Endothelial cell of umbilical vein (primary cell): ENCODE results near the gene METTL8. TPM values are rescaled to one million over a fixed set of nuclear protein-coding genes. Genes with fewer than 3 reads are reported as not detected.

Source experiments
- BruUV-seq: library from RNA; stranded (reverse); fragments of 400-500 nt; replicated peaks from 2 replicates; lab custom pipeline; 2021; lab: Mats Ljungman, UMichigan
- CTCF ChIA-PET: fragments of 300-600, 350-600 bp; sonication (Branson Sonifier 250); formaldehyde crosslinking; loops from one replicate; lab custom pipeline; 2021; ENCODE audit warnings: antibody characterized with exemption, inconsistent platforms; lab: Charles Lee
- POLR2A ChIA-PET: fragments of 300-600, 350-600 bp; sonication (Branson Sonifier 250); formaldehyde crosslinking; loops from one replicate; lab custom pipeline; 2021; ENCODE audit warnings: antibody characterized with exemption, inconsistent platforms; lab: Charles Lee
- DNase-seq: peaks from one replicate; pipeline ENCODE4 v3.0.0-alpha.2; 2011; ENCODE audit warnings: low read depth, low spot score
- FAIRE-seq: peaks from 2 replicates; lab custom pipeline; 2011; peaks lifted over from hg19 to GRCh38; lab: Jason Lieb, UNC
- H2AFZ ChIP-seq: 2 replicates; pipeline ENCODE4 v1.6.0; 2012; ENCODE audit warnings: low read depth, low read length, control low read depth, inconsistent platforms
- H3K27ac ChIP-seq: 2 replicates; pipeline ENCODE4 v1.5.1; 2011; ENCODE audit warnings: low read depth, mild to moderate bottlenecking, control low read depth, low read length, moderate library complexity; ENCODE audit not compliant: insufficient read depth
- H3K27me3 ChIP-seq, 2 experiments: 2 replicates each; pipeline versions ENCODE4 v1.6.0 to v1.6.1; 2011; ENCODE audit warnings: low read length in 2 of 2, mixed read lengths in 1 of 2; ENCODE audit not compliant: control insufficient read depth in 2 of 2, insufficient read depth in 2 of 2
- H3K36me3 ChIP-seq, 2 experiments: 2 replicates in 1 of 2; 3 replicates in 1 of 2; pipeline ENCODE4 v1.5.1; 2011; ENCODE audit warnings: low read length in 2 of 2, mild to moderate bottlenecking in 1 of 2, moderate library complexity in 1 of 2; ENCODE audit not compliant: control insufficient read depth in 2 of 2, insufficient read depth in 2 of 2; ENCODE audit errors: extremely low read depth in 1 of 2
- H3K4me1 ChIP-seq: 3 replicates; pipeline ENCODE4 v1.5.1; 2011; ENCODE audit warnings: mild to moderate bottlenecking, low read length; ENCODE audit not compliant: control insufficient read depth, insufficient read depth; ENCODE audit errors: extremely low read depth
- H3K4me2 ChIP-seq: 2 replicates; pipeline ENCODE4 v1.6.1; 2011; ENCODE audit warnings: low read length, control low read depth, mixed read lengths; ENCODE audit not compliant: insufficient read depth
- H3K4me3 ChIP-seq, 3 experiments: fragments of 200-600 bp in 1 of 3; sonication (generic), shearing (Covaris generic) in 1 of 3; replicated peaks in 1 of 3; 2 replicates each; pipeline ENCODE4 v1.5.1; 2011 to 2016; ENCODE audit warnings: control low read depth in 3 of 3, low read length in 3 of 3, mild to moderate bottlenecking in 2 of 3, inconsistent platforms in 1 of 3, low read depth in 1 of 3, moderate library complexity in 1 of 3; ENCODE audit not compliant: insufficient read depth in 1 of 3
- H3K79me2 ChIP-seq: 2 replicates; pipeline ENCODE4 v1.6.0; 2012; ENCODE audit warnings: low read length, inconsistent platforms; ENCODE audit not compliant: control insufficient read depth, insufficient read depth
- H3K9ac ChIP-seq: replicated peaks from 2 replicates; pipeline ENCODE3; 2011; ENCODE audit warnings: low read length, control low read depth; ENCODE audit not compliant: insufficient read depth; ENCODE audit errors: extremely low read depth
- H3K9me1 ChIP-seq: replicated peaks from 3 replicates; pipeline ENCODE4 v1.6.0; 2011; ENCODE audit warnings: mild to moderate bottlenecking, low read length; ENCODE audit not compliant: control insufficient read depth, insufficient read depth; ENCODE audit errors: extremely low read depth
- H3K9me3 ChIP-seq: replicated peaks from 2 replicates; pipeline ENCODE4 v1.5.1; 2012; ENCODE audit warnings: low read length, inconsistent platforms; ENCODE audit not compliant: control insufficient read depth, insufficient read depth
- H4K20me1 ChIP-seq: replicated peaks from 2 replicates; pipeline ENCODE3; 2011; ENCODE audit warnings: mild to moderate bottlenecking, low read length; ENCODE audit not compliant: control insufficient read depth, insufficient read depth; ENCODE audit errors: extremely low read depth
- JUN ChIP-seq: IDR thresholded peaks from 2 replicates; pipeline ENCODE4 v1.6.1; 2011; ENCODE audit warnings: borderline replicate concordance, low read depth; ENCODE audit not compliant: insufficient read length, insufficient read depth
- MAX ChIP-seq: IDR thresholded peaks from 2 replicates; pipeline ENCODE4 v1.6.1; 2011; ENCODE audit not compliant: insufficient read depth, insufficient read length
- MYC ChIP-seq: IDR thresholded peaks from one replicate; pipeline ENCODE4 v1.6.1; 2011; ENCODE audit warnings: mild to moderate bottlenecking, low read depth, low read length
- dilution Hi-C: fragments of 300-500 bp; cut with MboI; formaldehyde crosslinking; loops from one replicate; pipeline ENCODE4 v1.15.0; 2019; ENCODE audit warnings: low sequenced_read_pairs; ENCODE audit not compliant: extremely low pct_ligation_motif_present
- intact Hi-C: fragments of 100-400 bp; cut with micrococcal nuclease; formaldehyde crosslinking; loops from one replicate; pipeline ENCODE4 v1.10.0; 2022
- polyA plus RNA-seq, 4 experiments: library from polyadenylated mRNA; depleted of rRNA in 3 of 4; stranded (reverse) in 3 of 4; unstranded in 1 of 4; fragments of >200 nt; gene quantifications; 2 replicates each; pipeline versions ENCODE4 v1.2.1 to v1.2.3, GENCODE V29; 2011 to 2012; ENCODE audit warnings: missing spikeins in 1 of 4
- total RNA-seq: library from RNA; stranded (reverse); gene quantifications from 2 replicates; pipeline ENCODE4 v1.2.3, GENCODE V29; 2021

Gene METTL8
- total and polyA plus RNA-seq, 2 donors (not counting 3 experiments of a cell fraction or from before 2014, with no cell fraction given), result 7.0 to 20.2 TPM

DNA sequence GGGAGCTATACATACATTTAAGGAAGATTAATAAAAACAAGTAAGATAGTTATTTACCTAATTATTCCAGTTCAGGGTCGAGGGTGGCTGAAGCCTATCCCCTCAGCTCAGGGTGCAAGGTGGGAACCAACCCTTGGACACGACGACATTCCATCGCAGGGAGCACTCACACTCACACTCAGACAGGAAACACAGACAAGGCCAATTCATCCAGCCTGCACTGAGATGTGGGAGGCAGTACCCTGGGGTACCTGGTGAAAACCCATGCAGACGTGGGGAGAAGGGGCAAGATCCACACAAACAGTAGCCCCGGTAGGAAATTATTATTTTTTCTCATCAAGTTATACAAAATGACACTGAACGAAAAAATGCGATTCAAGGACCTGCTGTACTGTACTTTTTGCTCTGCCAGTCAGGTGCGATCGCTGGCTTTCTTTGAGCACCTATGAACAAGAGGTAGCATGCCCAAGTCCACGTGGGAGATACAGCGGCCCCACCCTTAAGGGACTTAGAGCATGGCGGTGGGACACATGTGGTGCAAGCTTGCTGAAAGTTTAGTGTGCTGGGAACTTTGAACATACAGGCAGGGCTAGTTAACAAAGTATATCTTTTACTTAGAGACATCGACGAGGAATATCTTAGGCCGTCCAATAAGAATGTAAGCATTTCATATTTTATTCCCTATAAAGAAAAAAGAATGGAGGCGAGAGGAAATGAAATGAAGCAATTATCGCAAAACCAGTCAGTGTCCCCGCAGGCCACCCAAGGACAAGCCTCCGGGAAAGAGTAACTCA lies 624 bp downstream of the METTL8 start:
- dilution Hi-C loops, result no loop called here
- Histone ChIP-seq H4K20me1 (no peaks in the 10 kb centered on the region), H3K4me2 (peak overlapping the region; percentile 94), H3K9me3 (no peaks in the 10 kb centered on the region), H2AFZ (peak overlapping the region; percentile 70), H3K27me3 (no peaks in the 10 kb centered on the region), H3K9me1 (no peaks in the 10 kb centered on the region), H3K36me3 (peaks cover 0 to 7% of the 10 kb centered on the region in 2 experiments), H3K9ac (peak overlapping the region; percentile 95), H3K27ac (peak overlapping the region; percentile 95), H3K79me2 (peaks cover 36% of the 10 kb centered on the region), H3K4me1 (peaks cover 14% of the 10 kb centered on the region), H3K4me3 (peak overlapping the region; percentile 76 to 87 (median 85))
- peak; percentile 92 for TF ChIP-seq MYC
- TF ChIP-seq JUN, result no peak
- FAIRE-seq, result no peak
- CTCF ChIA-PET, result interaction anchor here (0.9 to 2.3 kb wide), 6 partner anchors 9 to 504 kb away, joined by 3 to 10 read pairs (median 4); partner anchors contain the start of gene GORASP2
- intact Hi-C loops, result loop anchor here (5.0 kb wide), 1 partner anchor 461 kb away; no protein-coding TSS in a partner anchor
- POLR2A ChIA-PET, result interaction anchor here (1.1 kb wide), 1 partner anchor 17 kb away, joined by 5 read pairs; no protein-coding TSS in a partner anchor
- DNase-seq, result no peak
- TSS peak; percentile 47 for BruUV-seq

GRCh38 chr2:171432206-171432968 lies 1.4 kb downstream of the METTL8 start:
- H3K9ac ChIP-seq, result no peak overlapping the region
- CTCF ChIA-PET, result interaction anchor here (2.3 to 3.1 kb wide), 2 partner anchors 16 to 460 kb away, joined by 5 to 16 read pairs; no protein-coding TSS in a partner anchor
- peaks cover 0 to 3% of the 10 kb centered on the region in 2 experiments for H3K36me3 ChIP-seq
- no TSS peak for BruUV-seq
- no peak for TF ChIP-seq MAX
- TF ChIP-seq MYC, result no peak
- H3K9me1 ChIP-seq, result no peaks in the 10 kb centered on the region
- H3K4me3 ChIP-seq, result peak overlapping the region in 1 of 3 experiments; percentile 87
- H3K27ac ChIP-seq, result no peak overlapping the region
- H3K4me2 ChIP-seq, result peak overlapping the region; percentile 94
- FAIRE-seq (no peak), DNase-seq (no peak)
- no peaks in the 10 kb centered on the region for H4K20me1 ChIP-seq
- intact Hi-C loops (loop anchor here (5.0 kb wide), 1 partner anchor 460 kb away; no protein-coding TSS in a partner anchor), dilution Hi-C loops (no loop called here)
- peaks cover 36% of the 10 kb centered on the region for H3K79me2 ChIP-seq
- POLR2A ChIA-PET, result no interaction called here
- no peaks in the 10 kb centered on the region for H3K27me3 ChIP-seq
- peaks cover 14% of the 10 kb centered on the region for H3K4me1 ChIP-seq
- H2AFZ ChIP-seq, result no peak overlapping the region
- no peaks in the 10 kb centered on the region for H3K9me3 ChIP-seq
